ENCODE results near the gene TNFAIP1. TPM values are rescaled to one million over a fixed set of nuclear protein-coding genes. Genes with fewer than 3 reads are reported as not detected.

The TNFAIP1 gene
- total RNA-seq, 1 experiment from 2014 or later, result 21.8 TPM

GRCh38 chr17:28384281-28385036 lies 48.9 kb downstream of the TNFAIP1 start:
- Histone ChIP-seq H2AFZ (ENCODE audit: low read length) (no peak overlapping the region), H4K5ac (ENCODE audit: insufficient read length, low read depth, low read length) (no peak overlapping the region), H4K20me1 (ENCODE audit: control insufficient read depth, insufficient read depth, insufficient read length) (no peaks in the 10 kb centered on the region), H3T11ph (ENCODE audit: low read length) (no peak overlapping the region), H3K23me2 (ENCODE audit: insufficient read length, low read depth, low read length, poor library complexity, severe bottlenecking) (peaks cover 12% of the 10 kb centered on the region), H2BK20ac (ENCODE audit: low read depth, low read length, poor library complexity, severe bottlenecking) (no peak overlapping the region), H3K56ac (ENCODE audit: insufficient read length, low read depth, low read length) (no peak overlapping the region), H3K18ac (ENCODE audit: insufficient read length, low read depth, low read length) (no peak overlapping the region), H3K27me3 (ENCODE audit: insufficient read depth, low read length) (peaks cover 13% of the 10 kb centered on the region; the same call in 1 of the 2 replicates), H2BK15ac (ENCODE audit: low read depth, low read length) (no peak overlapping the region), H3K79me1 (ENCODE audit: insufficient read depth, low read depth, low read length, poor library complexity, severe bottlenecking) (no peaks in the 10 kb centered on the region), H3K79me2 (ENCODE audit: insufficient read depth, low read length) (no peaks in the 10 kb centered on the region), H3K4me2 (ENCODE audit: insufficient read depth, insufficient read length, low read length) (peak overlapping the region; percentile 44), H3K9ac (ENCODE audit: extremely low read depth, insufficient read length, low read length) (peak overlapping the region; percentile 2), H3K14ac (ENCODE audit: insufficient read depth, low read length) (no peak overlapping the region), H4K91ac (ENCODE audit: insufficient read length, low read depth, low read length) (no peak overlapping the region), H3K4me1 (ENCODE audit: insufficient read depth, low read length) (no peaks in the 10 kb centered on the region), H3K23ac (ENCODE audit: insufficient read length, low read depth, low read length) (no peak overlapping the region), H2BK5ac (ENCODE audit: insufficient read length, low read length) (no peak overlapping the region), H2AK5ac (ENCODE audit: insufficient read length, low read length) (no peak overlapping the region), H4K8ac (replicated peaks; ENCODE audit: insufficient read length, low read depth, low read length) (no peak overlapping the region), H3K9me3 (ENCODE audit: control insufficient read depth, low read depth, low read length) (no peaks in the 10 kb centered on the region), H3K27ac (ENCODE audit: insufficient read length, low read depth, low read length) (no peak overlapping the region), H2BK120ac (ENCODE audit: low read depth, low read length, poor library complexity, severe bottlenecking) (no peak overlapping the region), H2BK12ac (ENCODE audit: insufficient read length, low read depth, low read length) (no peak overlapping the region), H3K4ac (ENCODE audit: low read depth, low read length) (no peak overlapping the region)
- Mint-ChIP-seq H3K27me3 (ENCODE audit: low read depth) (peaks cover 86% of the 10 kb centered on the region), H3K4me3 (peak overlapping the region; percentile 64 to 83), H3K9me3 (no peaks in the 10 kb centered on the region; a peak in 1 of 5 replicates), H3K27ac (no peak overlapping the region), H3K36me3 (ENCODE audit: insufficient read depth in 1 of 3, low read depth in 3 of 3) (peaks cover 0 to 2% (median 0%) of the 10 kb centered on the region in 3 experiments; a peak in 2 of 7 replicates), H3K4me1 (peaks cover 4 to 10% of the 10 kb centered on the region in 2 experiments; a peak in 3 of 4 replicates)
- no peak for TF ChIP-seq CTCF (conservative IDR thresholded peaks at IDR 0.05)
- DNase-seq, result peak; percentile 75
- WGBS (ENCODE audit: extremely low coverage, insufficient read length, low lambda C conversion rate), result no CpG with 5 or more reads among the region's 56 CpGs
